ACC112 (cell line): Measurements from ENCODE around the gene MAMDC4.

Source experiments
- H2AFZ ChIP-seq: fragments of 200-600 bp; sonication (generic); one replicate; pipeline ENCODE4 v1.6.0; 2017; ENCODE audit warnings: antibody characterized with exemption, low read length; ENCODE audit not compliant: unreplicated experiment
- H3K27ac ChIP-seq: fragments of 200-600 bp; sonication (generic); 2 replicates; pipeline ENCODE4 v1.5.1; 2014; ENCODE audit warnings: low read depth, mild to moderate bottlenecking, antibody characterized with exemption, low read length, moderate library complexity
- H3K27me3 ChIP-seq: fragments of 200-600 bp; sonication (generic); 2 replicates; pipeline ENCODE4 v1.6.1; 2014; ENCODE audit warnings: mild to moderate bottlenecking, antibody characterized with exemption, low read length, moderate library complexity, mixed read lengths; ENCODE audit not compliant: insufficient read depth
- H3K36me3 ChIP-seq: fragments of 200-600 bp; sonication (generic); 2 replicates; pipeline ENCODE4 v1.6.1; 2016; ENCODE audit warnings: mild to moderate bottlenecking, antibody characterized with exemption, low read length, moderate library complexity, mixed read lengths; ENCODE audit not compliant: insufficient read depth
- H3K4me1 ChIP-seq: fragments of 200-600 bp; sonication (generic); one replicate; pipeline ENCODE4 v1.6.1; 2016; ENCODE audit warnings: low read length, mixed read lengths; ENCODE audit not compliant: insufficient read depth, unreplicated experiment, control insufficient read depth
- H3K4me3 ChIP-seq: fragments of 200-600 bp; sonication (generic); 2 replicates; pipeline ENCODE4 v1.5.1; 2014; ENCODE audit warnings: mild to moderate bottlenecking, low read depth, low read length
- H3K79me2 ChIP-seq: fragments of 200-600 bp; sonication (generic); one replicate; pipeline ENCODE4 v1.6.0; 2016; ENCODE audit warnings: low read length; ENCODE audit not compliant: control insufficient read depth, unreplicated experiment, insufficient read depth

MAMDC4 gene

GRCh38 chr9:136901516-136902258 lies 49.5 kb downstream of the MAMDC4 start:
- no peaks in the 10 kb centered on the region for H3K27me3 ChIP-seq
- no peak overlapping the region for H2AFZ ChIP-seq
- peak overlapping the region; percentile 97 for H3K27ac ChIP-seq
- H3K4me3 ChIP-seq = peak overlapping the region; percentile 61
- peaks cover 16% of the 10 kb centered on the region for H3K79me2 ChIP-seq
- peaks cover 3% of the 10 kb centered on the region; the same call in 1 of the 2 replicates for H3K36me3 ChIP-seq
- H3K4me1 ChIP-seq = peaks cover 32% of the 10 kb centered on the region

DNA sequence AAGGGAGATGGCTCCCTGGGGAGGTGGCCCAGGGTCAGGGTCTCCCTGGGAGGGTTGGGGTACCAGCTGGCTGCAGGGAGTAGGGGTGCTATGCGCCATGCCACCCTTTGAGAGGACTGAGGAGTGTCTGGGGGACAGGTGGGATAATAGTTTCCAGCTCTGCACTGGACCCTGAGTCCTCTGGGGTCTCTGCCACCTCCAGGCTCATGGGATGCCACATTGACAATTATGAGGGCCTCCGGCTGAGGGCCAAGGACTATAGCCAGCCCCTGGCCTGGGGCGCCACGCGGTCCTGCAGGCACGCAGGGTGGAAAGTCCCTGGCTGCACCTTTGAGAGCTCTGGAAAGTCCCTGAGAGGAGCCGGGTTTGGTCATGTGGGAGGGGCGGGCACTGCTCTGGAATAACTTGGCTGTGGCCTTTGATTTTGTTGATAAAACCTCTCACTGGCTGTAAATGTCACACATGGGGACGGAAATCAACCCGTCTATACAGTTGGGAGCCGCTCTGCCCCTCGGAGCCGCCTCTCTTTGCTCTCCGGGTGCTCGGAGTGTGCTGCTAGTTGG lies 50.2 kb downstream of the MAMDC4 start:
- H3K27me3 ChIP-seq = no peaks in the 10 kb centered on the region
- peaks cover 32% of the 10 kb centered on the region for H3K4me1 ChIP-seq
- no peak overlapping the region for H2AFZ ChIP-seq
- peak overlapping the region; percentile 61 for H3K4me3 ChIP-seq
- peak overlapping the region; percentile 97 for H3K27ac ChIP-seq
- peaks cover 3% of the 10 kb centered on the region; the same call in 1 of the 2 replicates for H3K36me3 ChIP-seq
- H3K79me2 ChIP-seq = peaks cover 9% of the 10 kb centered on the region

DNA sequence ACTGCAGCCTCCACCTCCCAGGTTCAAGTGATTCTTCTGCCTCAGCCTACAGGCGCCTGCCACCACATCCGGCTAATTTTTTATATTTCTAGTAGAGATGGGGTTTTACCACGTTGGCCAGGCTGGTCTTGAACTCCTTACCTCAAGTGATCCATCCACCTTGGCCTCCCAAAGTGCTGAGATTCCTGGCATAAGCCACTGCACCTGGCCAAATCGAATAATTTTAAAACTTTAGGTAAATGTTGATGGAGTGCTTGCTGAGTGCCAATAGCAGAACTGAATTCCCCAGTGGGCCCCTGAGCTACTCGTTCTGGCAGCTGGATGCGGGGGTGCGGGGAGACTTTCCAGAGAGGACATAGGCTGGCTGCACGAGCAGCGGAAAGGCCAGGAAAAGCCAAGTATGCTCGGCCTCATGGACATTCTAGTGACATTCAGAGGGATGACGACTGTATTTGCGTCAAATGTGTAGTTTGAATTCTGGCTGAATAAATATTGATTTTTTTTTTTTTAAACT lies 51.0 kb downstream of the MAMDC4 start:
- Histone ChIP-seq H2AFZ (no peak overlapping the region), H3K4me1 (peaks cover 32% of the 10 kb centered on the region), H3K4me3 (no peak overlapping the region), H3K27ac (peak overlapping the region; percentile 97), H3K36me3 (peaks cover 3% of the 10 kb centered on the region; the same call in 1 of the 2 replicates), H3K79me2 (peaks cover 9% of the 10 kb centered on the region), H3K27me3 (no peaks in the 10 kb centered on the region)

DNA sequence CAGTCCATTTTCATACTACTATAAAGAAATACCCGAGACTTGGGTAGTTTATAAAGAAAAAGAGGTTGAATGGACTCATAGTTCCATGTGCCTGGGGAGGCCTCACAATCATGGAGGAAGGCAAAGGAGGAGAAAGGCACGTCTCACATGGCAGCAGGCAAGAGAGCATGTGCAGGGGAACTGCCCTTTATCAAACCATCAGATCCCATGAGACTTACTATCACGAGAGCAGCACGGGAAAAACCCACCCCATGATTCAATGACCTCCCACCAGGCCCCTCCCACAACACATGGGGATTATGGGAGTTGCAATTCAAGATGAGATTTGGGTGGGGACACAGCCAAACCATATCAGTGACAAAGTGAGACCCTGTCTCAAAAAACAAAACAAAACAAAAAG lies 54.1 kb downstream of the MAMDC4 start:
- H2AFZ ChIP-seq = no peak overlapping the region
- H3K27ac ChIP-seq = no peak overlapping the region
- H3K27me3 ChIP-seq = no peaks in the 10 kb centered on the region
- peaks cover 23% of the 10 kb centered on the region for H3K4me1 ChIP-seq
- peaks cover 2% of the 10 kb centered on the region for H3K79me2 ChIP-seq
- no peaks in the 10 kb centered on the region for H3K36me3 ChIP-seq
- H3K4me3 ChIP-seq = no peak overlapping the region

DNA sequence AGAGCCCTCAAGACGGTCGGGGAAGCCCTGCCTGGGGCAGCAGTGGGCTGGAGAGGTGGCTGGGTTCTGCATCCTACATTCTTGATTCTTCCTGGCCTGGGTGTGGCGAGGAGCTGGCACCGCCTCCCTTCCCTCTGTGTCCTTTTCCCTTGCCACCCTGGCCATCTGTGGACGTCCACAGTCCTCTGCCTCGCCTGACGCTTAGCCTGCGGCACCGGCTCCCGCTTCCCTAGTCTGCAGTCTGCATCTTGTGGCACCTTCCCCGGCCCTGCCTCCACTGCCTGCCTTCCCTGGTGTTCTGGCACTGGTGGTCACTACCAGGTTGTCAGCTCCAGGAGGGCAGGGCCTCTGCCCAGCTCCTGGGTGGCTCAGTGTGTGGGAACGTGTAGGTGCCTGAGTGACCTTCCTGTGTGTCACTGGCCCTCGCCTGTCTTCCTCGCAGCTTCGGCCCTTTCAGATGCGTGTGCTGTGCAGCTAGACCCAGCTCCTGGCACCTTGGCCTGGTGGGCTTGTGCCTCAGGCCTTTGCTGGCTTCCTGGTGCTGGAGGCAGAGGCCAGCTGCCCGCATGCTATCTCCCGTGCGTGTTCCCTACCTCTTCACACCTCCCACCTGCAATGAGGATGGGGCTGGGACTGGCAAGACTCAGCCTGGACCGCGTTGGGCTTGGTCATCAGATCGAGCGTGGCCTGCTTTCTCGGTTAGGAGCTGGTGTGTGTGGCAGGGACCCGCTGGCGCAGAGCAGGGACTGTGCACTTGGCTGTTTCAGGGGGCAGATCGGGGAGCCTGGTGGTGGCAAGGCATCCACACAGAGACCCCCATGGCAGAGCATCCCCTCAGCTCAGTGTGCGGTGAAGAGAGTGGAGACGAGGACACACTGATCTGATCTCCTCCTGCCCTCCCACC lies 55.1 kb downstream of the MAMDC4 start:
- Histone ChIP-seq H3K27ac (no peak overlapping the region), H3K4me3 (no peak overlapping the region), H3K36me3 (no peaks in the 10 kb centered on the region), H3K4me1 (peaks cover 13% of the 10 kb centered on the region), H2AFZ (no peak overlapping the region), H3K27me3 (no peaks in the 10 kb centered on the region), H3K79me2 (peaks cover 2% of the 10 kb centered on the region)
